ENCODE measurements around the gene HAS3.

HAS3 gene

GRCh38 chr16:69079697-69080096, 25.8 kb upstream of the HAS3 start:
- TF ChIP-seq CTCF (conservative IDR thresholded peaks at IDR 0.05; ENCODE audit: low read depth, low read length) = no peak
- DNase-seq (ENCODE audit: low read depth) = no peak
- no peak overlapping the region for H3K4me3 ChIP-seq (ENCODE audit: low read depth, low read length)

GRCh38 chr16:69083306-69083941, 22.0 kb upstream of the HAS3 start:
- no peak for TF ChIP-seq CTCF (conservative IDR thresholded peaks at IDR 0.05; ENCODE audit: low read depth, low read length)

DNA sequence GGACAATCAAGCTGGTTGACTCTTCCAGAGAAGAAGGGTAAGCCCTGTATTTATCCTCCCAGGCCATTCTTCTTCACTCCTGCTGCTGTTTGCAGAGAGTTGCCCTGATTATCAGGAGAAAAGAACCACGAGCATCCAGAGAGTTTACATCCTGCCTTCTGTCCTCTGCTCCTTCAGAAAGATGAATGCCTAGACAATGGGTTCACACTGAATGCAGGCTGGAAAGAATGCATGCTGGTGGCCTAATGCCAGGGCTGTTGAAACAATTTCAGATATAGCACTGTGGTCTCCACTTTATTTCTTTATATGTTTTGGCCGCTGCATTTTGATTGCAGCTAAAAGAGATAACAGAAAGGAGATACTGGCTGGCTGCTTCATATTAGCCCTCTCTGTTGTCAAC, 21.2 kb upstream of the HAS3 start:
- no peak for TF ChIP-seq CTCF (conservative IDR thresholded peaks at IDR 0.05; ENCODE audit: low read depth, low read length)
- peak; percentile 58 for DNase-seq (ENCODE audit: low read depth)
- no peak overlapping the region for H3K4me3 ChIP-seq (ENCODE audit: low read depth, low read length)

More at GRCh38 chr16:69083306-69083941, 22.0 kb upstream of the HAS3 start:
- H3K4me3 ChIP-seq (ENCODE audit: low read depth, low read length) = no peak overlapping the region
- no peak for DNase-seq (ENCODE audit: low read depth)

DNA sequence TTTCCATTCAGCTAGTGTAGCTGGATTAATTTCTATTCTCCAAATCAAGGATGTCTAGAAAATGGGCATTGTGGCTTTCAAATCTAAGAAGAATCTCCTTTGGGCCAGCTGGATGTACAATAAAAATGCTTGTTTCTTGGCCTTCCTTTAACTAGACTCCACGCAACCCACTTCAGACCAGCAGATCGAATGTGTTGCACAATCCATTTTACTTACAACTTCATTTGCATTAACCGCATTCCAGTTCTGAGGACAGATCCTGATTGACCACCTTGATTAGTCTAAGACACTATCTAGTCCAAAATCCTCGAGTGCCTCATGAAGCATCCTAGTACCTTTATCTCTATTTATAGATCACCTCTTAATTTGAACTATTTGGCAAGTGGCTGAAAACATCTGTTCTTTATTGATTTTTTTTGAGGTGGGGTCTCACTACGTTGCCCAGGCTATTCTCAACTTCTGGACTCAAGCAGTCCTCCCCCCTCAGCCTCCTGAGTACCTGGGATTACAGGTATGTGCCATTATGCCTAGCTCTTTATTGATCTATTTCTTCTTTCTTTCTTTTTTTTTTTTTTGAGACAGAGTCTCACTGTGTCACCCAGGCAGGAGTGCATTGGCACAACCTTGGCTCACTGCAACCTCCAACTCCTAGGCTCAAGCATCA, 20.3 kb upstream of the HAS3 start:
- no peak overlapping the region for H3K4me3 ChIP-seq (ENCODE audit: low read depth, low read length)
- TF ChIP-seq CTCF (conservative IDR thresholded peaks at IDR 0.05; ENCODE audit: low read depth, low read length) = no peak
- no peak for DNase-seq (ENCODE audit: low read depth)

DNA sequence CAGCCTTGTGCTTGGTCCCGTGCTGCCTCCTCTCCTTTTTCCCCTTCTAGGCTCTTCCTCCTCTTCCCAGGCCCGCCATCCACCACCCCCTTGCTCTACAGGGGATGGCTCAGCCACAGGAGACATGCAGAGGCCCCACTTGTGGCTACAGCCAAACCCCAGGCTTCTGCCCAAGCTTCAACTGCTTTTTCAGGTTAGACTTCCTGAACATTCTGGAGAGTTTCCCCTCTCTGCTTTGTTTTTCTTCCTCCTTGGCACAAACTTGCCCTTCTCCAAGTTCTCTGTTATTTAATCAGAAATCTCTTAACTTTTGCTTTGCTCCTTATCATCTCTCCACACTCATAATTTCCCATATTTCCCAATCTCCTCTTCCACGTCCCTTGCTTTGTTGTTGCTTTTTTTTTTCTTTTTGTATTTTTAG, 18.3 kb upstream of the HAS3 start:
- DNase-seq (ENCODE audit: low read depth) = no peak
- H3K4me3 ChIP-seq (ENCODE audit: low read depth, low read length) = no peak overlapping the region
- no peak for TF ChIP-seq CTCF (conservative IDR thresholded peaks at IDR 0.05; ENCODE audit: low read depth, low read length)

DNA sequence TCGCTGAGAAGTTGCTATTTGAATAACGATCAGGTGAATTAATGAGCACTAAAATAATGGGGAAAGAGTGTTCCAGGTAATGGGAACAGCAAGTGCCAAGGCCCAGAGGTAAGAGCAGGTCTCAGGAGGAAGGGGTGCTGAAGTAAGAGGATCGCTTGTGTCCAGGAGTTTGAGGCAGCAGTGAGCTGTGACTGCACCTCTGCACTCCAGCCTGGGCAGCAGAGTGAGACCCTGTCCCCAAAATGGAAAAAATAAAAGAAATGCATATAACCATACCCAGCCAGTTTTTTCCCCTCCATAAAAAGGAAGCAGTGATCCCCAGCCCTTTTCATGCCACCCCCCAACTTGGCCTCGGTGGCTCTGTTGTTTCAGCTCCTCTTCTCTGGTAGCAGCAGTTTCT, 16.8 kb upstream of the HAS3 start:
- DNase-seq (ENCODE audit: low read depth) = no peak
- H3K4me3 ChIP-seq (ENCODE audit: low read depth, low read length) = no peak overlapping the region
- no peak for TF ChIP-seq CTCF (conservative IDR thresholded peaks at IDR 0.05; ENCODE audit: low read depth, low read length)

Data from choroid plexus epithelial cell (primary cell).